Astrocyte (in vitro differentiated cells and primary cell): ENCODE results near the gene BIRC6. TPM values are rescaled to one million over a fixed set of nuclear protein-coding genes. Genes with fewer than 3 reads are reported as not detected.

Source experiments
- DNase-seq: peaks from one replicate; pipeline ENCODE4 v3.0.0-alpha.2; 2010; ENCODE audit warnings: low read depth
- FAIRE-seq: peaks from 2 replicates; lab custom pipeline; 2011; peaks lifted over from hg19 to GRCh38; lab: Jason Lieb, UNC
- H2AFZ ChIP-seq: 2 replicates; pipeline ENCODE4 v1.6.0; 2012; ENCODE audit warnings: low read depth, low read length, inconsistent platforms
- H3K27ac ChIP-seq: 2 replicates; pipeline ENCODE4 v1.5.1; 2011; ENCODE audit warnings: low read depth, low read length, inconsistent platforms
- H3K27me3 ChIP-seq: 2 replicates; pipeline ENCODE4 v1.6.0; 2011; ENCODE audit warnings: low read length, inconsistent platforms; ENCODE audit not compliant: insufficient read depth
- H3K36me3 ChIP-seq: 2 replicates; pipeline ENCODE4 v1.5.1; 2011; ENCODE audit warnings: low read length, inconsistent platforms; ENCODE audit not compliant: insufficient read depth
- H3K4me1 ChIP-seq: 2 replicates; pipeline ENCODE4 v1.5.1; 2011; ENCODE audit warnings: low read length, inconsistent platforms; ENCODE audit not compliant: insufficient read depth
- H3K4me2 ChIP-seq: 2 replicates; pipeline ENCODE4 v1.6.0; 2012; ENCODE audit warnings: low read length, inconsistent platforms
- H3K4me3 ChIP-seq: 2 replicates; pipeline ENCODE4 v1.5.1; 2011; ENCODE audit warnings: low read depth, mild to moderate bottlenecking, low read length, inconsistent platforms; ENCODE audit not compliant: insufficient read depth
- H3K79me2 ChIP-seq: 2 replicates; pipeline ENCODE4 v1.6.0; 2012; ENCODE audit warnings: mild to moderate bottlenecking, low read length, inconsistent platforms; ENCODE audit not compliant: insufficient read depth
- H3K9ac ChIP-seq: 2 replicates; pipeline ENCODE4 v1.6.0; 2012; ENCODE audit warnings: mild to moderate bottlenecking, low read length, inconsistent platforms
- H3K9me3 ChIP-seq: 2 replicates; pipeline ENCODE4 v1.5.1; 2012; ENCODE audit warnings: low read depth, mild to moderate bottlenecking, low read length, inconsistent platforms; ENCODE audit not compliant: insufficient read depth
- H4K20me1 ChIP-seq: 2 replicates; pipeline ENCODE4 v1.6.0; 2012; ENCODE audit warnings: low read length, inconsistent platforms; ENCODE audit not compliant: insufficient read depth
- H3K27ac Mint-ChIP-seq: one replicate; pipeline ENCODE4 v1.8.0; 2021; ENCODE audit warnings: mild to moderate bottlenecking, mixed read lengths; ENCODE audit not compliant: unreplicated experiment
- H3K27me3 Mint-ChIP-seq: one replicate; pipeline ENCODE4 v1.8.0; 2021; ENCODE audit warnings: low read depth, mixed read lengths; ENCODE audit not compliant: unreplicated experiment
- H3K36me3 Mint-ChIP-seq: one replicate; pipeline ENCODE4 v1.8.0; 2021; ENCODE audit warnings: low read depth, mixed read lengths; ENCODE audit not compliant: unreplicated experiment
- H3K4me1 Mint-ChIP-seq: one replicate; pipeline ENCODE4 v1.8.0; 2021; ENCODE audit warnings: low read depth, mixed read lengths; ENCODE audit not compliant: unreplicated experiment
- H3K4me3 Mint-ChIP-seq: one replicate; pipeline ENCODE4 v1.8.0; 2021; ENCODE audit warnings: mild to moderate bottlenecking, moderate library complexity, mixed read lengths; ENCODE audit not compliant: unreplicated experiment
- H3K9me3 Mint-ChIP-seq: one replicate; pipeline ENCODE4 v1.8.0; 2021; ENCODE audit warnings: mild to moderate bottlenecking, mixed read lengths; ENCODE audit not compliant: unreplicated experiment
- EZH2 ChIP-seq: IDR thresholded peaks from 2 replicates; pipeline ENCODE4 v1.6.1; 2012; ENCODE audit warnings: mild to moderate bottlenecking, low read length, inconsistent platforms; ENCODE audit not compliant: insufficient read depth
- total RNA-seq: library from RNA; stranded (reverse); gene quantifications from 2 replicates; pipeline ENCODE4 v1.2.1, GENCODE V29; 2021
- TF ChIP-seq, protein P1 (sequence below): IDR thresholded peaks from 2 replicates; pipeline ENCODE4 v1.5.1; 2011; ENCODE audit warnings: low read depth, mild to moderate bottlenecking, inconsistent platforms, low read length, moderate library complexity; ENCODE audit not compliant: insufficient read depth

Gene BIRC6
- total RNA-seq, 1 donor from 2014 or later: 86.1 TPM

DNA sequence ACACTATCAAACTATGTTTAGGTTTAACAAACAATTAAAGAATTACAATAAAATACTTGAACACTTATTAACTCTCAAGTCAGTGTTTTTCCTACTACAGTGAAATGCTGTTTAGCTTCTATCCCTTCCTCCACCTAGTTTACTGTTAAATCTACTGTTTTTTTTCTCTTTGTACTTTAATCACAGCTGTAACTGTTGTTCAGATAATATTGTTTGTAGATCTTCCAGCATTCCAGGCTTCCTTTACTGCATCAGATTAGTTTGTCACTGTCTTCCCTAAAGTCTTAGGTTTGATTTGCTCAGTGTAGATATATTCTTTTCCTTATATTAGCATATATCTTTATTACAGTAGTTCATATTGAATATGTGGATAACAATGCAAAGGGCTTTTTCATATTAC is 22.5 kb downstream of the BIRC6 start:
- Histone ChIP-seq H3K36me3 (peaks cover 9% of the 10 kb centered on the region), H2AFZ (no peak overlapping the region), H3K79me2 (peaks cover 84% of the 10 kb centered on the region), H3K4me1 (no peaks in the 10 kb centered on the region), H3K4me3 (no peak overlapping the region), H3K9me3 (no peaks in the 10 kb centered on the region), H3K27me3 (no peaks in the 10 kb centered on the region), H3K27ac (no peak overlapping the region), H3K9ac (no peak overlapping the region), H3K4me2 (no peak overlapping the region), H4K20me1 (peaks cover 68% of the 10 kb centered on the region)
- FAIRE-seq (no peak), DNase-seq (no peak)
- Mint-ChIP-seq H3K4me1 (peaks cover 14% of the 10 kb centered on the region), H3K9me3 (no peaks in the 10 kb centered on the region), H3K27me3 (no peaks in the 10 kb centered on the region), H3K27ac (no peak overlapping the region), H3K36me3 (peaks cover 10% of the 10 kb centered on the region), H3K4me3 (no peak overlapping the region)
- no peak for TF ChIP-seq EZH2
- TF ChIP-seq, protein P1, sequence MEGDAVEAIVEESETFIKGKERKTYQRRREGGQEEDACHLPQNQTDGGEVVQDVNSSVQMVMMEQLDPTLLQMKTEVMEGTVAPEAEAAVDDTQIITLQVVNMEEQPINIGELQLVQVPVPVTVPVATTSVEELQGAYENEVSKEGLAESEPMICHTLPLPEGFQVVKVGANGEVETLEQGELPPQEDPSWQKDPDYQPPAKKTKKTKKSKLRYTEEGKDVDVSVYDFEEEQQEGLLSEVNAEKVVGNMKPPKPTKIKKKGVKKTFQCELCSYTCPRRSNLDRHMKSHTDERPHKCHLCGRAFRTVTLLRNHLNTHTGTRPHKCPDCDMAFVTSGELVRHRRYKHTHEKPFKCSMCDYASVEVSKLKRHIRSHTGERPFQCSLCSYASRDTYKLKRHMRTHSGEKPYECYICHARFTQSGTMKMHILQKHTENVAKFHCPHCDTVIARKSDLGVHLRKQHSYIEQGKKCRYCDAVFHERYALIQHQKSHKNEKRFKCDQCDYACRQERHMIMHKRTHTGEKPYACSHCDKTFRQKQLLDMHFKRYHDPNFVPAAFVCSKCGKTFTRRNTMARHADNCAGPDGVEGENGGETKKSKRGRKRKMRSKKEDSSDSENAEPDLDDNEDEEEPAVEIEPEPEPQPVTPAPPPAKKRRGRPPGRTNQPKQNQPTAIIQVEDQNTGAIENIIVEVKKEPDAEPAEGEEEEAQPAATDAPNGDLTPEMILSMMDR: no peak

DNA sequence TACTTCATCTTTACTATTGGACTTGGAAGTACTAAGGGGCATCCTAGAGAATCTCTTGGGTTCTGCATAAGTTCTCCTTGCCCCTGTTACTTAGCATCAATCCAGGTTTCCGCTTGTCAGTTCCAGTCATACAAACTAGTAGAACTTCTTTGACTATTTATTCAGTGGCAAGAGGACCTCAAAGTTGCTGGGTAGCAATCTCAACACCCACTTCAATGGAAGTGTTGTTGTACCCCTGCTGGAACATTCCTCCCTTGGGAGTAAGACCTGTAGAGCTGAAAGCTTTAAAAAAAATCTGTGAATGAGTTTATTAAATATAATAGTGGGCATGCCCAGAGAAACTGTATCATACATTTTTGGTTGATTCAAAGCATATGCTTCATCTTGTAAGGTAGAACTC is 27.0 kb downstream of the BIRC6 start:
- Histone ChIP-seq H3K4me2 (no peak overlapping the region), H3K9ac (no peak overlapping the region), H3K9me3 (no peaks in the 10 kb centered on the region), H3K27ac (no peak overlapping the region), H3K27me3 (no peaks in the 10 kb centered on the region), H3K79me2 (peaks cover 76% of the 10 kb centered on the region), H3K4me1 (no peaks in the 10 kb centered on the region), H3K4me3 (no peak overlapping the region), H4K20me1 (peaks cover 57% of the 10 kb centered on the region), H2AFZ (no peak overlapping the region), H3K36me3 (peaks cover 15% of the 10 kb centered on the region)
- Mint-ChIP-seq H3K4me3 (no peak overlapping the region), H3K27ac (no peak overlapping the region), H3K9me3 (no peaks in the 10 kb centered on the region), H3K27me3 (no peaks in the 10 kb centered on the region), H3K36me3 (peaks cover 10% of the 10 kb centered on the region), H3K4me1 (peaks cover 3% of the 10 kb centered on the region)
- FAIRE-seq: no peak
- TF ChIP-seq, protein P1: no peak
- TF ChIP-seq EZH2: no peak
- no peak for DNase-seq

DNA sequence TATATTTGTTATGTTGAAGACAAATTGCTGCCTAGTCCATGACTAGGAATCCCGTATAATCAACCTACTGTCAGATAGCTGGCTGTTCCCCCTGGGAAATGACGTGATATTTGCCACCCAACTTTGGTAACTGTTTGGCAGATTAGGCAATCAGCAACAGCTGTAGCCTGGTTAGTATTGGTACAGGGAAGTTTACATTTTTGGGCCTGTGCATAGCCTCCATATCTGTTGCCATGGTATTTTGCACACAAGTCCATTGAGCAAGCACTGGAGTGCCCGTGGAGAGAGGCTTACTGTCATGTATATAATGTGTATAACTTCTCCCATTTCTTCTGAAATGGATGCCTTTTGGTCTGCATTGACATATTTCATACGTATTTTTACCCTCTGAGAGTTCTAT is 27.7 kb downstream of the BIRC6 start:
- peaks cover 50% of the 10 kb centered on the region for H4K20me1 ChIP-seq
- no peak overlapping the region for H3K9ac ChIP-seq
- no peak overlapping the region for H2AFZ ChIP-seq
- no peak overlapping the region for H3K27ac ChIP-seq
- DNase-seq (no peak), FAIRE-seq (no peak)
- H3K4me1 ChIP-seq: no peaks in the 10 kb centered on the region
- peaks cover 69% of the 10 kb centered on the region for H3K79me2 ChIP-seq
- TF ChIP-seq, protein P1: no peak
- no peak for TF ChIP-seq EZH2
- H3K4me1 Mint-ChIP-seq: peaks cover under 1% of the 10 kb centered on the region
- H3K27me3 Mint-ChIP-seq: no peaks in the 10 kb centered on the region
- peaks cover 10% of the 10 kb centered on the region for H3K36me3 Mint-ChIP-seq
- no peaks in the 10 kb centered on the region for H3K9me3 Mint-ChIP-seq
- no peak overlapping the region for H3K4me3 ChIP-seq
- no peaks in the 10 kb centered on the region for H3K27me3 ChIP-seq
- H3K4me2 ChIP-seq: no peak overlapping the region
- no peak overlapping the region for H3K27ac Mint-ChIP-seq
- H3K4me3 Mint-ChIP-seq: no peak overlapping the region
- H3K36me3 ChIP-seq: peaks cover 15% of the 10 kb centered on the region
- no peaks in the 10 kb centered on the region for H3K9me3 ChIP-seq
